ENCODE results near the gene RPS29.

Gene RPS29

GRCh38 chr14:49566714-49567113 lies 19.5 kb downstream of the RPS29 start:
- DNase-seq, result no peak
- intact Hi-C loops (cut with DNase I), result no loop called here

DNA sequence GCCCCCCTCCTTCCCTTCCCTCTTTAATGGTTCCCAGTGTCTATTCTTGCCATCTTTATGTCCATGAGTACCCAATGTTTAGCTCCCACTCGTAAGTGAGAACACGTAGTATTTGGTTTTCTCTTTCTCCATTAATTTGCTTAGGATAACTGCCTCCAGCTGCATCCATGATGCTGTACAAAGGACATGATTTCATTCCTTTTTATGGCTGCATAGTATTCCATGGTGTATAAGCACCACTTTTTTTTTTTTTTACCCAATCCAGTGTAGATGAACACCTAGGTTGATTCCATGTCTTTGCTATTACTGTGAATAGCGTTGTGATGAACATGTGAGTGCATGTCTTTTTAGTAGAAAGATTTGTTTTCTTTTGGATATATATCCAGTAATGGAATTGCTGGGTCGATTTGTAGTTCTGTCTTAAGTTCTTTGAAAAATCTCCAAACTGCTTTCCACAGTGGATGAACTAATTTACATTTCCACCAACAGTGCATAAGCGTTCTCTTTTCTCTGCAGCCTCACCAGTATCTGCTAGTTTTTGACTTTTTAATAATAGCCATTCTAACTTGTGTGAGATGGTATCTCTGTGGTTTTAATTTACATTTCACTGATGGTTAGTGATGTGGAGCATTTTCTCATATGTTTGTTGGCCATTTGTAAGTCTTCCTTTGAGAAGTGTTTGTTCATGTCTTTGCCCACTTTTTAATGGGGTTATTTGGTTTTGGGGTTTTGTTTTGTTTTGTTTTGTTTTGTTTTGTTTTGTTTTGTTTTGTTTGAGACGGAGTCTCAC lies 26.0 kb downstream of the RPS29 start:
- intact Hi-C loops (cut with DNase I), result no loop called here
- DNase-seq, result no peak

DNA sequence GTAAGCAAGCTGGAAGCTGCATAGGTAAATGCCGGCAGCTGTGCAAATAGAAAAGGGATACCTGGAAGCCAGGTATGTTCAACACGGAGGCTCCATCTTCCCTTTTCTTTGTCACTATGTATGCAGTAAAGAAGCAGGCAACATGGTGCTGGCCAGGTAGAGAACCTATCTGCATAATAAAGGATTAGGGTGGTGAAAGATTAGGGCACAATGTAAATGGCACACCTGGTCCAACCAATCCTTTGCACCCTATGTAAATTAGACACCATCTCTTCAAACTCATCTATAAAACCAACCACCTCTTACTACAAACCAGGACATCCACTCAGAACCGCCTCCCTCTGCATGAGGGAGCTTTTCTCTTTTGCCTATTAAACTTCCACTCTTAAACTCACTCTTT lies 32.3 kb downstream of the RPS29 start:
- intact Hi-C loops (cut with DNase I), result no loop called here
- no peak for DNase-seq

- DNase-seq, result no peak
- intact Hi-C loops (cut with DNase I), result no loop called here
These were observed 33.1 kb downstream of the RPS29 start for GRCh38 chr14:49553106-49553505.

- no peak for DNase-seq
- intact Hi-C loops (cut with DNase I), result no loop called here
These were observed 34.6 kb downstream of the RPS29 start for GRCh38 chr14:49551569-49551968.

GRCh38 chr14:49550286-49551184 lies 35.6 kb downstream of the RPS29 start:
- DNase-seq, result no peak
- intact Hi-C loops (cut with DNase I), result no loop called here

GRCh38 chr14:49549881-49550280 lies 36.3 kb downstream of the RPS29 start:
- DNase-seq, result no peak
- intact Hi-C loops (cut with DNase I), result no loop called here

DNA sequence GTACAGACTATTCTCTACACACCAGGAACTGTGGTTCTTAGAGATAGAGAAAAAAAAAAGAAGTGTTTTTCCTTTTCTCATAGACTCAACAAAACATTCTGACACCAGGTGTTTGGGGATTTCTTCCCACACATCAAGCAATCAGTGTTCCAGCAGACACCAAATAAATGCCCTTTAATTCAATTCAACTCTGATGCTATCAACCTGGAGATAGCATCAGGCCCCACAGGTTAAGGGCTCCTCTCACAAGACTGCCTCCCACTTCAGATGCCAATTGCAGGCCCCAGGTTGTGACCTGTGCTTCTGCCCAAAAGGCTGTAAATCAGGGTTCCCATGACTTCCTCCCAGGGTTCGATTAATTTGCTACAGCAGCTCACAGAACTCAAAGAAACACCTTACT lies 36.7 kb downstream of the RPS29 start:
- DNase-seq, result no peak
- intact Hi-C loops (cut with DNase I), result no loop called here

GRCh38 chr14:49546766-49547165 lies 39.4 kb downstream of the RPS29 start:
- intact Hi-C loops (cut with DNase I), result no loop called here
- no peak for DNase-seq

DNA sequence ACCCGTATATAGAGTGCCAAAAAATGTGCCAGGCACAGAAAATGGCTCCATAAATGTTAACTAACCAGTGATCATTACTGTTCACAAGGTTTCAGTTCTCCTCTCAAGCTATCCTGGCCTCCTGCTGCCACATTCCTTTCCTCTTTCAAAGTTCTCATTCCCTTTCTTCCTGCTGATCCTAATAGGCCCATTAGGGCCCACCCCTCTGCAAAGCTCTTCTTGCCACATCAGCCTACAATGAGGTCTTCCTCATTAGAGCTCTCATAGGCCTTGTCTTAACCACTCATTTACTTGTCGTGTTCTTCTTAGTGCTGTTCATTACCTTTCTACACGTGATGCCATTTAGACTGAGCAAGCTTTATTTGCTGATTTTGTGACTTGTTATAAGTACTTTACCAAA lies 40.5 kb downstream of the RPS29 start:
- intact Hi-C loops (cut with DNase I), result no loop called here
- no peak for DNase-seq

- intact Hi-C loops (cut with DNase I), result no loop called here
These were observed 41.1 kb downstream of the RPS29 start for GRCh38 chr14:49545071-49545470.

DNA sequence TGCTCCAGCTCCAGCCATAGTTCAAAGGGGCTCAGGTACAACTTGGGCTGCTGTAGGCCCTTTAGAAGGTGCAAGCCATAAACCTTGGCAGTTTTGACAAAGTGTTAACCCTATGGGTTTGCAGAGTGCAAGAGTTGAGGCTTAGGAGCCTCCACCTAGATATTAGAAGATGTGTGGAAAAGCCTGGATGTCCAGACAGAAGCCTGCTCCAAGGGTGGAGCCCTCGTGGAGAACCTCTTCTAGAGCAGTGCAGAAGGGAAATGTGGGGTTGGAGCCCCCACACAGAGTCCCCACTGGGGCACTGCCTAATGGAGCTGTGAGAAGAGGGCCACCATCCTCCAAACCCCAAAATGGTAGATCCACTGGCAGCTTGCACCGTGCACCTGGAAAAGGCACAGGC lies 45.1 kb downstream of the RPS29 start:
- intact Hi-C loops (cut with DNase I), result no loop called here
- no peak for DNase-seq

More at GRCh38 chr14:49545071-49545470, 41.1 kb downstream of the RPS29 start:
- DNase-seq, result no peak

- intact Hi-C loops (cut with DNase I), result no loop called here
- no peak for DNase-seq
These were observed 47.3 kb downstream of the RPS29 start for GRCh38 chr14:49538852-49539251.

Measured in head of caudate nucleus (tissue), 42 donors.